Panc1 (cell line): ENCODE measurements around the gene FAM229B.
"Not testable (repeated sequence)": the region's sequence is repeated elsewhere in the genome, so short reads cannot be mapped to it uniquely, and the experiment has no call there.

Experiments
- CTCF ChIP-seq: fragments of 450-650 bp; IDR thresholded peaks from 2 replicates; pipeline ENCODE4 v1.5.1; 2017; ENCODE audit warnings: mild to moderate bottlenecking
- POLR2AphosphoS5 ChIP-seq: IDR thresholded peaks from 2 replicates; pipeline ENCODE4 v1.6.1; 2012; ENCODE audit warnings: mild to moderate bottlenecking, low read depth, low read length, moderate library complexity
- REST ChIP-seq, 2 experiments: IDR thresholded peaks; 2 replicates each; pipeline ENCODE4 v1.6.1; 2011 to 2012; ENCODE audit warnings: low read depth in 2 of 2, control low read depth in 1 of 2, low read length in 1 of 2, mild to moderate bottlenecking in 1 of 2, moderate library complexity in 1 of 2; ENCODE audit not compliant: insufficient read depth in 1 of 2
- SIN3A ChIP-seq: IDR thresholded peaks from 2 replicates; pipeline ENCODE4 v1.6.1; 2012; ENCODE audit warnings: low read depth, mild to moderate bottlenecking, low read length, moderate library complexity, borderline replicate concordance; ENCODE audit not compliant: insufficient read depth
- TCF7L2 ChIP-seq: IDR thresholded peaks from 2 replicates; pipeline ENCODE4 v1.6.1; 2011; ENCODE audit warnings: mild to moderate bottlenecking, low read depth, low read length, inconsistent platforms

GRCh38 chr6:112047523-112047922, 39.9 kb upstream of the FAM229B start:
- TF ChIP-seq CTCF; POLR2AphosphoS5; REST (IDR thresholded peaks at IDR 0.05; ENCODE audit: insufficient read depth in 1 of 2, low read depth in 2 of 2, low read length in 1 of 2); TCF7L2; SIN3A: not testable (repeated sequence)
